Heart right ventricle (tissue), 16 donors: ENCODE data around the gene BEST4. TPM values are rescaled to one million over a fixed set of nuclear protein-coding genes. Genes with fewer than 3 reads are reported as not detected.
"Not testable (repeated sequence)": the region's sequence is repeated elsewhere in the genome, so short reads cannot be mapped to it uniquely, and the experiment has no call there.

Source experiments
- ATAC-seq, 8 donors: fragments of 200-7000 bp; cut with Tn5 transposase; one replicate each; pipeline ENCODE4 v1.9.1; 2020; ENCODE audit warnings: mild to moderate bottlenecking in 8 of 8, moderate library complexity in 8 of 8, moderate number of reproducible peaks in 1 of 8
- DNase-seq, 2 donors: peaks; one replicate each; pipeline ENCODE4 v3.0.0-alpha.2; 2020
- H3K27ac ChIP-seq, 10 donors: fragments of 200-600 bp; sonication (generic) in 2 of 10; one replicate each; pipeline versions ENCODE4 v1.5.0 to v1.8.0; 2020 to 2022; ENCODE audit warnings: mild to moderate bottlenecking in 3 of 10
- H3K27me3 ChIP-seq, 7 donors: fragments of 200-600 bp; one replicate each; pipeline ENCODE4 v1.8.0; 2021 to 2022; ENCODE audit warnings: mild to moderate bottlenecking in 2 of 7
- H3K36me3 ChIP-seq, 9 donors: fragments of 200-600 bp; sonication (generic) in 1 of 9; one replicate each; pipeline versions ENCODE4 v1.5.0 to v1.8.0; 2020 to 2022; ENCODE audit warnings: mild to moderate bottlenecking in 2 of 9
- H3K4me1 ChIP-seq, 9 donors: fragments of 200-600 bp; sonication (generic) in 1 of 9; one replicate each; pipeline versions ENCODE4 v1.5.0 to v1.8.0; 2020 to 2022; ENCODE audit warnings: mild to moderate bottlenecking in 4 of 9
- H3K4me3 ChIP-seq, 10 donors: fragments of 200-600 bp; sonication (generic) in 2 of 10; one replicate each; pipeline versions ENCODE4 v1.5.0 to v1.8.0; 2020 to 2022; ENCODE audit warnings: mild to moderate bottlenecking in 7 of 10, moderate library complexity in 2 of 10
- H3K9me3 ChIP-seq, 11 donors: fragments of 200-600 bp in 10 of 11; sonication (generic) in 2 of 11; one replicate each; pipeline versions ENCODE4 v1.5.0 to v1.8.0; 2013 to 2022; ENCODE audit warnings: mild to moderate bottlenecking in 2 of 11, control low read depth in 1 of 11, moderate library complexity in 1 of 11
- WGBS, 2 donors: extraction: QIAGEN DNeasy Blood & Tissue Kit; methylation state at CpG; one replicate each; pipeline ENCODE4 v1.1.7; 2013; ENCODE audit warnings: inconsistent platforms in 1 of 2; 5-methylcytosine and 5-hydroxymethylcytosine counted together
- intact Hi-C, 10 donors: fragments of 100-400 bp; cut with DNase I; formaldehyde crosslinking; loops; one replicate each; pipeline versions ENCODE4 v1.11.1 to v1.14.2; 2022
- polyA plus RNA-seq, 2 donors: library from polyadenylated mRNA; stranded (reverse); fragments of 200-250 nt; gene quantifications; one replicate each; pipeline ENCODE4 v1.2.3, GENCODE V29; 2013
- total RNA-seq, 10 donors: library from RNA; stranded (reverse); fragmentation: NEBNext Ultra II Directional in 3 of 10; extraction: Animal tissue kit (Norgen Biotek cat#: 25700) in 3 of 10; gene quantifications; one replicate each; pipeline versions ENCODE4 v1.2.1 to v1.2.4, GENCODE V29; 2021 to 2023
- TF ChIP-seq, protein P1 (sequence below), 9 donors: fragments of 200-600 bp; sonication (generic) in 2 of 9; IDR thresholded peaks; one replicate each; pipeline versions ENCODE4 v1.5.0 to v1.8.0; 2021 to 2022; ENCODE audit warnings: antibody characterized with exemption in 9 of 9, mild to moderate bottlenecking in 5 of 9, moderate library complexity in 1 of 9
- donor health status: Arrhythmogenic right ventricular cardiomyopathy.
- donor health status: ischemic (EF 13 %, LVEDD 7.1; RV severe dilation, severe dysfunction).
- donor health status: healthy with polysubstance abuse.
- donor health status: DM: no; HTN: yes; CAD: no.
- donor health status: DM: no; HTN: no; CAD: no.
- donor health status: ischemic (EF 25% LVEDD 6.9; RV normal size, moderate dysfunction).
- donor health status: ischemic (EF 25% LVEDD 5.7; RV mildly dilated, moderate dysfunction).
- donor health status: healthy.
- donor health status: DM: yes; HTN: yes; CAD: no.
- donor health status: Ischemic cardiomyopathy.
- donor health status: ischemic (EF 35%, LVEDD 5.7; RV mildly dilated, moderate dysfunction).
- donor health status: nonischemic (EF 11% LVEDD 7.7; RV severe dilation, severe dysfunction).
- donor health status: DM: yes; HTN: yes; CAD: no.
- donor health status: PGD.
- donor health status: ischemic (EF 29% LVEDD 5.4; RV normal size, mild dysfunction).
- donor health status: nonischemic (EF 23%, LVEDD 6.1; RV moderate dilation, normal function).

Gene BEST4
- total and polyA plus RNA-seq, 12 donors = 0.07 to 0.44 (median 0.16) TPM; not detected in 5

DNA sequence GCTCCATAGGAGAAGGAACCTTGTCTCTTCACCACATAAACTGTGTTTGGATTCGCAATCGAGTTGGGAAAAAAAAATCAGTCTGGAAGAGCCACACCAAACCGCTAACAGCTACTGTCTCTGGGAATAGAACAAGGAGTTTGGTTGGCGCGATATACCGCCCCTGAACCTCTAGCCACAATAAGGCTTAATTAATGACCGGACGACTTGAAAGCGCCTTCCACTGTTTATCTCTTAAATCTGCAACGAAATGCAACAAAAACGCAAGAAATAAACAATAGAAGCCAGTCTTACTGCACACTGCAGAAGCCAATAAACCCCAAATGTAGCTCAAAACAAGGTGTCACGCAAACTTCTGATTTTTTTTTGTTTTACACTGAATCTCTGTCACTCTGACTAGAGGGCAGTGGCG lies 31.2 kb upstream of the BEST4 start:
- peak overlapping the region; percentile 85 to 99 (median 96) for H3K27ac ChIP-seq
- DNase-seq (peak in 1 of 2 donors; percentile 1), ATAC-seq (peak in 6 of 8 donors; percentile 8 to 32 (median 17))
- TF ChIP-seq, protein P1, sequence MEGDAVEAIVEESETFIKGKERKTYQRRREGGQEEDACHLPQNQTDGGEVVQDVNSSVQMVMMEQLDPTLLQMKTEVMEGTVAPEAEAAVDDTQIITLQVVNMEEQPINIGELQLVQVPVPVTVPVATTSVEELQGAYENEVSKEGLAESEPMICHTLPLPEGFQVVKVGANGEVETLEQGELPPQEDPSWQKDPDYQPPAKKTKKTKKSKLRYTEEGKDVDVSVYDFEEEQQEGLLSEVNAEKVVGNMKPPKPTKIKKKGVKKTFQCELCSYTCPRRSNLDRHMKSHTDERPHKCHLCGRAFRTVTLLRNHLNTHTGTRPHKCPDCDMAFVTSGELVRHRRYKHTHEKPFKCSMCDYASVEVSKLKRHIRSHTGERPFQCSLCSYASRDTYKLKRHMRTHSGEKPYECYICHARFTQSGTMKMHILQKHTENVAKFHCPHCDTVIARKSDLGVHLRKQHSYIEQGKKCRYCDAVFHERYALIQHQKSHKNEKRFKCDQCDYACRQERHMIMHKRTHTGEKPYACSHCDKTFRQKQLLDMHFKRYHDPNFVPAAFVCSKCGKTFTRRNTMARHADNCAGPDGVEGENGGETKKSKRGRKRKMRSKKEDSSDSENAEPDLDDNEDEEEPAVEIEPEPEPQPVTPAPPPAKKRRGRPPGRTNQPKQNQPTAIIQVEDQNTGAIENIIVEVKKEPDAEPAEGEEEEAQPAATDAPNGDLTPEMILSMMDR (IDR thresholded peaks at IDR 0.05) = peak in 2 of 9 donors; percentile 28 to 36
- peaks cover 7 to 36% (median 13%) of the 10 kb centered on the region in 9 donors for H3K4me1 ChIP-seq
- peaks cover 0 to 16% (median 0%) of the 10 kb centered on the region in 9 donors for H3K36me3 ChIP-seq
- intact Hi-C loops = loop anchor here in 1 of 10 donors (2.0 kb wide), 1 partner anchor 18 kb away; the partner anchor contains the start of gene PLK3
- WGBS, 2 donors = 2% methylated on average over 13 of the region's 13 CpGs
- H3K9me3 ChIP-seq = no peaks in the 10 kb centered on the region
- peak overlapping the region; percentile 47 to 76 (median 64) for H3K4me3 ChIP-seq
- no peaks in the 10 kb centered on the region for H3K27me3 ChIP-seq

DNA sequence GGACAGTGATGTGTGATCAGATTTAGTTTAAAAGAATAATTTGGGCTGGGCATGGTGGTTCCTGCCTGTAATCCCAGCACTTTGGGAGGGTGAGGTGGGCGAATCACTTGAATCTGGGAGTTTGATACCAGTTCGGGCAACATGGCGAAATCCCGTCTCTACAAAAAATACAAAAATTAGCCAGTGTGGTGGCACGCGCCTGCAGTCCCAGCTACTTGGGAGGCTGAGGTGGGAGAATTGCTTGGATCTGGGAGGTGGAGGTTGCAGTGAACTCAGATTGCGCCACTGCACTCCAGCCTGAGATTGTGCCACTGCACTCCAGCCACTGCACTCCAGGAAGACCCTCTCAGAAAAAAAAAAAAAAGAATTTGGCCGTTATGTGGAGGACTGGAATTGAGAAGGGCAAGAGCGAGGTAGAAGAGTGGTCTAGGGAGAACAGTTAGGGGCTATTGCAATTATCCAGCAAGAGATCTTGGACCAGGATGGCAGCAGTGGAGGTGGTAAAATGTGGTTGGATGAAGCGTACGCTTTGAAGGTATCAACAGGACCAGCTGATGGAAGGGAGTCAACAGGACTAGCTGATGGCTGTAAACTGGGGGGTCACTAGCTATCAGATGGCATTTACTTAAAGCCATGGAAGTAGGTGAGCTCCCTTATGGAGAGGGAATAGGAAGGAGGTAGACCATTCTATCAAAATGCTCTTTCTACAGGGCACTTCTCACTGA lies 30.0 kb upstream of the BEST4 start:
- peak overlapping the region in 2 of 10 donors; percentile 92 to 97 for H3K27ac ChIP-seq
- no peaks in the 10 kb centered on the region for H3K9me3 ChIP-seq
- H3K4me1 ChIP-seq = peaks cover 7 to 46% (median 22%) of the 10 kb centered on the region in 9 donors
- H3K36me3 ChIP-seq = peaks cover 0 to 26% (median 0%) of the 10 kb centered on the region in 9 donors
- TF ChIP-seq, protein P1 (IDR thresholded peaks at IDR 0.05) = no peak
- DNase-seq (peak in 1 of 2 donors; percentile 1), ATAC-seq (no peak)
- intact Hi-C loops = loop anchor here in 1 of 10 donors (2.0 kb wide), 1 partner anchor 17 kb away; the partner anchor contains the start of gene PLK3
- H3K4me3 ChIP-seq = no peak overlapping the region
- WGBS, 2 donors = 97 to 98% methylated on average over 11 of the region's 11 CpGs
- no peaks in the 10 kb centered on the region for H3K27me3 ChIP-seq

DNA sequence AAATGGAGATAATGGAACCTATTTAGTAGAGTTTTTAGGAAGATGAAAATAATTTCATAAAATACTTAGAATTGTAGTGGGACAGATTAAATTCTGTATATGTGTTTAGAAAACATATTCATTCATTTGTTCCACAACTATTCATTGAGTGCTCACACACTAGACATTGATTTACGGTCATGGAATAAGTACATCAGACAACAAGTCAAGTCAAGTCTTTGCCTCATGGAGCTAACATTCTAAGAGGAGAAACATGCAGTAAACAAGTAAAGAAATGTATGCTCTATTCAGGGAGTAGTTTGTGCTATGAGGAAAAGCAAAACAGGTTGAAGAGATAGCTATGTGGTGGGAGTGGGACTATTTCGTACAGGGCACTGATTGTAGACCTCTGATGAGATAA lies 29.3 kb upstream of the BEST4 start:
- intact Hi-C loops = no loop called here
- DNase-seq (no peak), ATAC-seq (no peak)
- H3K9me3 ChIP-seq = no peaks in the 10 kb centered on the region
- TF ChIP-seq, protein P1 (IDR thresholded peaks at IDR 0.05) = no peak
- 72 to 83% methylated on average over 2 of the region's 2 CpGs for WGBS, 2 donors
- no peak overlapping the region for H3K4me3 ChIP-seq
- no peak overlapping the region for H3K27ac ChIP-seq
- H3K4me1 ChIP-seq = peaks cover 7 to 49% (median 26%) of the 10 kb centered on the region in 9 donors
- H3K36me3 ChIP-seq = peaks cover 0 to 26% (median 0%) of the 10 kb centered on the region in 9 donors
- H3K27me3 ChIP-seq = no peaks in the 10 kb centered on the region

DNA sequence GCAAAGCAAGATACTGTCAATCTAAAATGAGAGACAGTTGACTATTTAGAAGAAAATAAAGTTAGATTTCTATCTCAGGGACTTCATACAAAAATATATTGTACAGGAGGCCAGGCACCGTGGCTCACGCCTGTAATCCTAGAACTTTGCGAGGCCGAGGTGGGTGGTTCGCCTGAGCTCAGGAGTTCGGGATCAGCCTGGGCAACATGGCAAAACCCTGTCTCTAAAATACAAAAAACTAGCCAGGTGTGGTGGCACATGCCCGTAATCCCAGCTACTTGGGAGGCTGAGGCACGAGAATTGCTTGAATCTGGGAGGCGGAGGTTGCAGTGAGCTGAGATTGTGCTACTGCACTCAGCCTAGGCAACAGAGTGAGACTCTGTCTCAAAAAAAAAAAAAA lies 28.0 kb upstream of the BEST4 start:
- ATAC-seq, intact Hi-C loops, DNase-seq: not testable (repeated sequence)

More for the DNA sequence above, 28.0 kb upstream of the BEST4 start:
- H3K9me3 ChIP-seq, H3K4me3 ChIP-seq, H3K27ac ChIP-seq, H3K27me3 ChIP-seq: not testable (repeated sequence)
- WGBS, 2 donors = 89 to 90% methylated on average over 9 of the region's 9 CpGs
- Histone ChIP-seq H3K4me1 (peaks cover 6 to 58% (median 37%) of the 10 kb centered on the region in 9 donors), H3K36me3 (peaks cover 0 to 26% (median 0%) of the 10 kb centered on the region in 9 donors)
